RWPE2 (cell line): ENCODE data around the gene ITPK1.

ENCODE experiments used
- ATAC-seq: fragments of 200-7000 bp; cut with Tn5 transposase; 3 replicates; pipeline ENCODE4 v1.9.1; 2021; ENCODE audit warnings: low read depth
- DNase-seq: peaks from one replicate; pipeline ENCODE4 v3.0.0-alpha.2; 2020; ENCODE audit warnings: low spot score
- H3K27ac ChIP-seq: fragments of 450-650 bp; 2 replicates; pipeline ENCODE4 v1.5.1; 2017; ENCODE audit warnings: mild to moderate bottlenecking; ENCODE audit not compliant: poor library complexity, severe bottlenecking
- H3K27me3 ChIP-seq: fragments of 250-450 bp; sonication (Bioruptor Pico); 2 replicates; pipeline ENCODE4 v1.5.1; 2021; ENCODE audit warnings: mild to moderate bottlenecking, moderate library complexity; ENCODE audit not compliant: insufficient read depth, poor library complexity, severe bottlenecking
- H3K36me3 ChIP-seq: fragments of 250-450 bp; sonication (Bioruptor Pico); 2 replicates; pipeline ENCODE4 v1.5.1; 2020; ENCODE audit warnings: low read depth, mild to moderate bottlenecking, moderate library complexity
- H3K4me1 ChIP-seq: fragments of 250-450 bp; sonication (Bioruptor Pico); 2 replicates; pipeline ENCODE4 v1.5.1; 2021; ENCODE audit warnings: mild to moderate bottlenecking, moderate library complexity; ENCODE audit not compliant: insufficient read depth, poor library complexity, severe bottlenecking
- H3K4me3 ChIP-seq: fragments of 250-450 bp; sonication (Bioruptor Pico); 2 replicates; pipeline ENCODE4 v1.5.1; 2021; ENCODE audit warnings: mild to moderate bottlenecking, moderate library complexity; ENCODE audit not compliant: severe bottlenecking
- H3K9me3 ChIP-seq: fragments of 250-450 bp; sonication (Bioruptor Pico); 2 replicates; pipeline ENCODE4 v1.5.1; 2021; ENCODE audit warnings: mild to moderate bottlenecking, moderate library complexity; ENCODE audit not compliant: severe bottlenecking
- CTCF ChIP-seq: fragments of 450-650 bp; IDR thresholded peaks from one replicate; pipeline ENCODE4 v1.5.1; 2017; ENCODE audit warnings: mild to moderate bottlenecking, moderate library complexity; ENCODE audit not compliant: poor library complexity, severe bottlenecking

Gene ITPK1

GRCh38 chr14:92927349-92928257 lies 188.1 kb downstream of the ITPK1 start:
- H3K9me3 ChIP-seq, result no peaks in the 10 kb centered on the region
- no peaks in the 10 kb centered on the region for H3K36me3 ChIP-seq
- no peak for TF ChIP-seq CTCF
- H3K27ac ChIP-seq, result peak overlapping the region; percentile 47
- no peak overlapping the region for H3K4me3 ChIP-seq
- ATAC-seq, result no peak
- peaks cover 3% of the 10 kb centered on the region for H3K27me3 ChIP-seq
- DNase-seq, result no peak
- H3K4me1 ChIP-seq, result peaks cover 27% of the 10 kb centered on the region

- ATAC-seq, result peak; percentile 2
- no peaks in the 10 kb centered on the region for H3K9me3 ChIP-seq
- peaks cover 27% of the 10 kb centered on the region for H3K4me1 ChIP-seq
- H3K27me3 ChIP-seq, result peaks cover 7% of the 10 kb centered on the region
- no peak for TF ChIP-seq CTCF
- H3K27ac ChIP-seq, result peak overlapping the region; percentile 47
- no peak overlapping the region for H3K4me3 ChIP-seq
- H3K36me3 ChIP-seq, result no peaks in the 10 kb centered on the region
- DNase-seq, result no peak
Observed at GRCh38 chr14:92926931-92927330, 188.8 kb downstream of the ITPK1 start.

- Histone ChIP-seq H3K9me3 (no peaks in the 10 kb centered on the region), H3K27me3 (peaks cover 11% of the 10 kb centered on the region), H3K4me3 (no peak overlapping the region), H3K36me3 (no peaks in the 10 kb centered on the region), H3K27ac (peak overlapping the region; percentile 47), H3K4me1 (peaks cover 27% of the 10 kb centered on the region)
- DNase-seq (no peak), ATAC-seq (peak; percentile 88)
- TF ChIP-seq CTCF, result no peak
Observed at GRCh38 chr14:92926180-92926845, 189.4 kb downstream of the ITPK1 start.

- Histone ChIP-seq H3K4me1 (peaks cover 21% of the 10 kb centered on the region), H3K4me3 (no peak overlapping the region), H3K36me3 (no peaks in the 10 kb centered on the region), H3K27me3 (peaks cover 15% of the 10 kb centered on the region), H3K9me3 (no peaks in the 10 kb centered on the region), H3K27ac (no peak overlapping the region)
- DNase-seq (no peak), ATAC-seq (no peak)
- no peak for TF ChIP-seq CTCF
Observed at GRCh38 chr14:92925446-92925845, 190.3 kb downstream of the ITPK1 start.
